Thyroid gland (tissue), 4 donors: ENCODE data around the gene CTRL. TPM values are rescaled to one million over a fixed set of nuclear protein-coding genes. Genes with fewer than 3 reads are reported as not detected.

Experiments
- DNase-seq, 2 donors: peaks; one replicate each; pipeline ENCODE4 v3.0.0-alpha.2; 2019
- H3K27ac ChIP-seq, 3 donors: fragments of 200-600 bp; sonication (generic); 1 replicate in 2 of 3; 2 replicates in 1 of 3; pipeline ENCODE4 v1.5.1; 2016 to 2019; ENCODE audit warnings: mild to moderate bottlenecking in 1 of 3, moderate library complexity in 1 of 3
- H3K27me3 ChIP-seq: fragments of 200-600 bp; sonication (generic); one replicate; pipeline ENCODE4 v1.5.1; 2019
- H3K36me3 ChIP-seq, 2 donors: fragments of 200-600 bp; sonication (generic); one replicate each; pipeline ENCODE4 v1.5.1; 2016 to 2019
- H3K4me1 ChIP-seq, 2 donors: fragments of 200-600 bp; sonication (generic); one replicate each; pipeline ENCODE4 v1.5.1; 2017 to 2019
- H3K4me3 ChIP-seq, 3 donors: fragments of 200-600 bp; sonication (generic); replicated peaks in 1 of 3; 1 replicate in 2 of 3; 2 replicates in 1 of 3; pipeline ENCODE4 v1.5.1; 2016; ENCODE audit warnings: mild to moderate bottlenecking in 1 of 3
- H3K9me3 ChIP-seq: fragments of 200-600 bp; sonication (generic); one replicate; pipeline ENCODE4 v1.5.1; 2017
- POLR2A ChIP-seq, 2 donors: fragments of 450-650 bp; IDR thresholded peaks; one replicate each; pipeline ENCODE4 v1.6.1; 2017; ENCODE audit warnings: antibody characterized with exemption in 2 of 2, mild to moderate bottlenecking in 2 of 2, moderate library complexity in 1 of 2
- WGBS, 2 donors: methylation state at CpG; one replicate each; pipeline ENCODE4 v1.1.5; 2017; 5-methylcytosine and 5-hydroxymethylcytosine counted together
- intact Hi-C: fragments of 100-400 bp; cut with DNase I; formaldehyde crosslinking; loops from one replicate; pipeline ENCODE4 v1.15.1; 2023
- small RNA-seq: library from RNA; depleted of rRNA; stranded (forward); fragments of <200 nt; gene quantifications from one replicate; pipeline ENCODE3, GENCODE V24; 2016
- total RNA-seq, 4 donors: library from RNA; depleted of rRNA; stranded (reverse); fragments of >200 nt; gene quantifications; one replicate each; pipeline ENCODE4 v1.2.3, GENCODE V29; 2016
- TF ChIP-seq, protein P1 (sequence below), 6 experiments: fragments of 200-600 bp in 3 of 6; fragments of 450-650 bp in 3 of 6; sonication (generic) in 3 of 6; IDR thresholded peaks; one replicate each; pipeline ENCODE4 v1.5.1; 2016 to 2019; ENCODE audit warnings: antibody characterized with exemption in 6 of 6, mild to moderate bottlenecking in 2 of 6, inconsistent platforms in 1 of 6, moderate library complexity in 1 of 6

Gene CTRL
- total RNA-seq, 4 donors from 2014 or later, result 0.34 to 0.94 TPM; not detected in 2

DNA sequence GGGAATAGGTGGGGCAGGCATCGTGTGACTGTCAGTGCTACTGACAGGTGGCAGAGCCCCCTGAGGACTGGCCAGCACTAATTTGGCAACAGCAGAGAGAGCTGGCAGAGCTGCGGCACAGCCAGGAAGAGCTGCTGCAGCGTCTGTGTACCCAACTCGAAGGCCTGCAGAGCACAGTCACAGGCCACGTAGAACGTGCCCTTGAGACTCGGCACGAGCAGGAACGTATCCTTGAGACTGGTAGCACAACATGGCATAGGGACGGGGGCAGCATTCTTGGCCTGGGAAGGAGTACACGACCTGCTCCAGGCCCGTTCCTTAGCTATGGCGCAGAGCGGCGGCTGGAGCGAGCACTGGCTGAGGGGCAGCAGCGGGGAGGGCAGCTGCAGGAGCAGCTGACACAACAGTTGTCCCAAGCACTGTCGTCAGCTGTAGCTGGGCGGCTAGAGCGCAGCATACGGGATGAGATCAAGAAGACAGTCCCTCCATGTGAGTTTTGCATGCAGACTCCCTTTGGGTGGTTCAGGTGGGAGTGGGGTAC lies 50.0 kb downstream of the CTRL start:
- Histone ChIP-seq H3K27me3 (no peaks in the 10 kb centered on the region), H3K4me3 (no peak overlapping the region), H3K27ac (no peak overlapping the region), H3K4me1 (peaks cover 0 to 4% of the 10 kb centered on the region in 2 donors), H3K9me3 (no peaks in the 10 kb centered on the region), H3K36me3 (peaks cover 58 to 77% of the 10 kb centered on the region in 2 donors)
- DNase-seq, result no peak
- intact Hi-C loops, result loop anchor here (5.0 kb wide), 2 partner anchors 46 to 161 kb away; no protein-coding TSS in a partner anchor
- 94 to 95% methylated on average over 13 to 20 of the region's 21 CpGs for whole genome bisulfite sequencing, 2 donors
- TF ChIP-seq POLR2A (IDR thresholded peaks at IDR 0.05), result no peak
- TF ChIP-seq, protein P1, sequence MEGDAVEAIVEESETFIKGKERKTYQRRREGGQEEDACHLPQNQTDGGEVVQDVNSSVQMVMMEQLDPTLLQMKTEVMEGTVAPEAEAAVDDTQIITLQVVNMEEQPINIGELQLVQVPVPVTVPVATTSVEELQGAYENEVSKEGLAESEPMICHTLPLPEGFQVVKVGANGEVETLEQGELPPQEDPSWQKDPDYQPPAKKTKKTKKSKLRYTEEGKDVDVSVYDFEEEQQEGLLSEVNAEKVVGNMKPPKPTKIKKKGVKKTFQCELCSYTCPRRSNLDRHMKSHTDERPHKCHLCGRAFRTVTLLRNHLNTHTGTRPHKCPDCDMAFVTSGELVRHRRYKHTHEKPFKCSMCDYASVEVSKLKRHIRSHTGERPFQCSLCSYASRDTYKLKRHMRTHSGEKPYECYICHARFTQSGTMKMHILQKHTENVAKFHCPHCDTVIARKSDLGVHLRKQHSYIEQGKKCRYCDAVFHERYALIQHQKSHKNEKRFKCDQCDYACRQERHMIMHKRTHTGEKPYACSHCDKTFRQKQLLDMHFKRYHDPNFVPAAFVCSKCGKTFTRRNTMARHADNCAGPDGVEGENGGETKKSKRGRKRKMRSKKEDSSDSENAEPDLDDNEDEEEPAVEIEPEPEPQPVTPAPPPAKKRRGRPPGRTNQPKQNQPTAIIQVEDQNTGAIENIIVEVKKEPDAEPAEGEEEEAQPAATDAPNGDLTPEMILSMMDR (IDR thresholded peaks at IDR 0.05), result no peak

DNA sequence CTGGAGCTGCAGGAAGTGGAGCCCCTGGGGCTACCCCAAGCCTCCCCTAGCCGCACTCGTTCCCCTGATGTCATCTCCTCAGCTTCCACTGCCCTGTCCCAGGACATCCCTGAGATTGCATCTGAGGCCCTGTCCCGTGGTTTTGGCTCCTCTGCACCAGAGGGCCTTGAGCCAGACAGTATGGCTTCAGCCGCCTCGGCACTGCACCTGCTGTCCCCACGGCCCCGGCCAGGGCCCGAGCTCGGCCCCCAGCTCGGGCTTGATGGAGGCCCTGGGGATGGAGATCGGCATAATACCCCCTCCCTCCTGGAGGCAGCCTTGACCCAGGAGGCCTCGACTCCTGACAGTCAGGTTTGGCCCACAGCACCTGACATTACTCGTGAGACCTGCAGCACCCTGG lies 51.1 kb downstream of the CTRL start:
- DNase-seq, result no peak
- Histone ChIP-seq H3K36me3 (peaks cover 58 to 77% of the 10 kb centered on the region in 2 donors), H3K4me1 (peaks cover 0 to 4% of the 10 kb centered on the region in 2 donors), H3K4me3 (no peak overlapping the region), H3K27ac (no peak overlapping the region), H3K27me3 (no peaks in the 10 kb centered on the region), H3K9me3 (no peaks in the 10 kb centered on the region)
- WGBS, 2 donors, result 92 to 97% methylated on average over 13 of the region's 13 CpGs
- TF ChIP-seq, protein P1 (IDR thresholded peaks at IDR 0.05), result no peak
- no peak for TF ChIP-seq POLR2A (IDR thresholded peaks at IDR 0.05)
- intact Hi-C loops, result loop anchor here (5.0 kb wide), 2 partner anchors 47 to 162 kb away; no protein-coding TSS in a partner anchor

DNA sequence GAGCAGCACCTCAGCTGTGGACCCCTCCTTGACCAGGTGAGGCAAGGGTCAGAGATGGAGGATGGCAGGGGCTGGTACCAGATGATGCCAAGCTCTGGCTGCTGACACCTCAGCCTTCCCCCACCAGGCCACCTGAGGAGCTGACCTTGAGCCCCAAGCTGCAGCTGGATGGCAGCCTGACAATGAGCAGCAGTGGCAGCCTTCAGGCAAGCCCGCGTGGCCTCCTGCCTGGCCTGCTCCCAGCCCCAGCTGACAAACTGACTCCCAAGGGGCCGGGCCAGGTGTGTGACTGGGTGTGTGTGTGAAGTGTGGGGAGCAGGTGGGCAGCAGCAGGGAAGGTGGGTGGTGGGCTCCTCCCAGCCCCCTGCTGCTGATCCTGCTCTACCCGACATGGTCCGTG lies 51.7 kb downstream of the CTRL start:
- TF ChIP-seq POLR2A (IDR thresholded peaks at IDR 0.05), result no peak
- TF ChIP-seq, protein P1 (IDR thresholded peaks at IDR 0.05), result no peak
- no peak for DNase-seq
- Histone ChIP-seq H3K27me3 (no peaks in the 10 kb centered on the region), H3K4me3 (no peak overlapping the region), H3K36me3 (peaks cover 58 to 77% of the 10 kb centered on the region in 2 donors), H3K4me1 (peaks cover 4 to 9% of the 10 kb centered on the region in 2 donors), H3K9me3 (no peaks in the 10 kb centered on the region), H3K27ac (no peak overlapping the region)
- intact Hi-C loops, result loop anchor here (5.0 kb wide), 2 partner anchors 47 to 162 kb away; no protein-coding TSS in a partner anchor
- WGBS, 2 donors, result 87 to 98% methylated on average over 2 to 4 of the region's 5 CpGs

Small RNA genes within 50 kb of the gene (small RNA-seq; reads per million reads assigned to genes)
- not detected for gene NRN1L

Other genes with a start within 250 kb of the CTRL start
- 10 to 100 TPM; 10.9 to 27.5 (median 23.7) TPM for gene GFOD2, start 212.5 kb downstream of the CTRL start, total RNA-seq
- gene RANBP10, start 125.3 kb downstream of the CTRL start, total RNA-seq, result 10 to 100 TPM in 2 of 4 donors, 1 to 10 TPM in 2; 9.2 to 13.0 (median 11.0) TPM
- 1 to 10 TPM in 2 of 4 donors, under 1 TPM in 2; 0.34 to 3.2 (median 0.93) TPM for gene TSNAXIP1, start 125.0 kb downstream of the CTRL start, total RNA-seq
- gene THAP11, start 89.5 kb downstream of the CTRL start, total RNA-seq, result 10 to 100 TPM; 53.5 to 79.0 (median 67.8) TPM
- gene NUTF2, start 84.9 kb downstream of the CTRL start, total RNA-seq, result 100 to 1,000 TPM in 1 of 4 donors, 10 to 100 TPM in 3; 31.6 to 153 (median 58.4) TPM
- gene CENPT, start 84.2 kb downstream of the CTRL start, total RNA-seq, result 10 to 100 TPM; 15.7 to 43.8 (median 26.2) TPM
- 10 to 100 TPM; 31.4 to 68.2 (median 41.2) TPM for gene EDC4, start 58.8 kb downstream of the CTRL start, total RNA-seq
- gene NRN1L, start 47.0 kb downstream of the CTRL start, total RNA-seq, result 1 to 10 TPM in 1 of 4 donors, not detected in 3; 2.0 TPM
- 10 to 100 TPM; 20.3 to 35.7 (median 28.8) TPM for gene PSKH1, start 38.6 kb downstream of the CTRL start, total RNA-seq
- gene PSMB10, start 5.0 kb upstream of the CTRL start, total RNA-seq, result 10 to 100 TPM; 22.9 to 39.7 (median 32.5) TPM
- 10 to 100 TPM in 3 of 4 donors, 1 to 10 TPM in 1; 9.9 to 16.4 (median 13.4) TPM for gene LCAT, start 12.3 kb upstream of the CTRL start, total RNA-seq
- gene SLC12A4, start 36.8 kb upstream of the CTRL start, total RNA-seq, result 10 to 100 TPM; 47.0 to 65.1 (median 51.7) TPM
- gene DPEP3, start 48.6 kb upstream of the CTRL start, total RNA-seq, result under 1 TPM in 2 of 4 donors, not detected in 2; 0.11 to 0.40 TPM
- gene DPEP2, start 67.6 kb upstream of the CTRL start, total RNA-seq, result 1 to 10 TPM in 3 of 4 donors, under 1 TPM in 1; 0.22 to 2.5 (median 2.1) TPM
- gene DPEP2NB, start 84.0 kb upstream of the CTRL start, total RNA-seq, result not detected
- 10 to 100 TPM in 1 of 4 donors, 1 to 10 TPM in 3; 4.2 to 10.0 (median 6.6) TPM for gene DDX28, start 91.4 kb upstream of the CTRL start, total RNA-seq
- gene DUS2, start 91.4 kb upstream of the CTRL start, total RNA-seq, result 10 to 100 TPM; 10.0 to 14.1 (median 12.9) TPM
- gene NFATC3, start 153.5 kb upstream of the CTRL start, total RNA-seq, result 100 to 1,000 TPM in 1 of 4 donors, 10 to 100 TPM in 3; 67.7 to 107 (median 71.7) TPM